ENCODE measurements around the gene ZNF503. TPM values are rescaled to one million over a fixed set of nuclear protein-coding genes. Genes with fewer than 3 reads are reported as not detected.

The ZNF503 gene
- total RNA-seq, 4 donors from 2014 or later, result 12.1 to 99.4 (median 26.0) TPM

GRCh38 chr10:75432176-75432575 lies 30.6 kb upstream of the ZNF503 start:
- H3K36me3 ChIP-seq, result no peaks in the 10 kb centered on the region
- peak overlapping the region in 1 of 2 donors; percentile 54 for H3K4me3 ChIP-seq
- intact Hi-C loops (cut with DNase I; ENCODE audit: low total_unique reads), result no loop called here
- TF ChIP-seq POLR2A (IDR thresholded peaks at IDR 0.05), result no peak
- no peak for TF ChIP-seq CTCF (IDR thresholded peaks at IDR 0.05)
- DNase-seq, result peak in 1 of 2 donors; percentile 26
- H3K4me1 ChIP-seq, result peaks cover 0 to 4% of the 10 kb centered on the region in 2 donors
- H3K9me3 ChIP-seq, result no peaks in the 10 kb centered on the region
- H3K27me3 ChIP-seq, result no peaks in the 10 kb centered on the region
- peak overlapping the region in 1 of 2 donors; percentile 83 for H3K27ac ChIP-seq

- H3K9me3 ChIP-seq, result no peaks in the 10 kb centered on the region
- H3K4me1 ChIP-seq, result peaks cover 0 to 4% of the 10 kb centered on the region in 2 donors
- H3K36me3 ChIP-seq, result no peaks in the 10 kb centered on the region
- intact Hi-C loops (cut with DNase I; ENCODE audit: low total_unique reads), result no loop called here
- peak within 1 kb of the TSS; percentile 71 to 83 for H3K27ac ChIP-seq
- no peaks in the 10 kb centered on the region for H3K27me3 ChIP-seq
- H3K4me3 ChIP-seq, result peak within 1 kb of the TSS; percentile 37 to 54
- DNase-seq, result peak; percentile 61 to 68
- TF ChIP-seq POLR2A (IDR thresholded peaks at IDR 0.05) (peak in 1 of 2 donors; percentile 25), CTCF (IDR thresholded peaks at IDR 0.05) (peak in 1 of 4 experiments; percentile 4)
These were observed 29.9 kb upstream of the ZNF503 start, which contains the start of gene LRMDA for GRCh38 chr10:75431180-75432111. Gene LRMDA, plus strand, starts transcription at chr10:75431624.

- Histone ChIP-seq H3K36me3 (no peaks in the 10 kb centered on the region), H3K9me3 (no peaks in the 10 kb centered on the region), H3K4me1 (peaks cover 0 to 4% of the 10 kb centered on the region in 2 donors), H3K4me3 (no peak overlapping the region), H3K27ac (peak overlapping the region; percentile 71 to 83), H3K27me3 (no peaks in the 10 kb centered on the region)
- intact Hi-C loops (cut with DNase I; ENCODE audit: low total_unique reads), result no loop called here
- DNase-seq, result peak in 1 of 2 donors; percentile 37
- TF ChIP-seq CTCF (IDR thresholded peaks at IDR 0.05), result no peak
- no peak for TF ChIP-seq POLR2A (IDR thresholded peaks at IDR 0.05)
These were observed 28.6 kb upstream of the ZNF503 start for GRCh38 chr10:75430000-75430763.

- Histone ChIP-seq H3K4me1 (peaks cover 0 to 4% of the 10 kb centered on the region in 2 donors), H3K27me3 (no peaks in the 10 kb centered on the region), H3K27ac (peak overlapping the region; percentile 68 to 71), H3K4me3 (no peak overlapping the region), H3K36me3 (no peaks in the 10 kb centered on the region), H3K9me3 (no peaks in the 10 kb centered on the region)
- DNase-seq, result no peak
- TF ChIP-seq CTCF (IDR thresholded peaks at IDR 0.05), result no peak
- no peak for TF ChIP-seq POLR2A (IDR thresholded peaks at IDR 0.05)
- intact Hi-C loops (cut with DNase I; ENCODE audit: low total_unique reads), result no loop called here
These were observed 27.7 kb upstream of the ZNF503 start for GRCh38 chr10:75429159-75429827.

All from uterus (tissue), 4 donors.